HCT116 (cell line): ENCODE data around the gene C9orf57. TPM values are rescaled to one million over a fixed set of nuclear protein-coding genes. Genes with fewer than 3 reads are reported as not detected.

Experiments used
- ATAC-seq: fragments of 200-7000 bp; cut with Tn5 transposase; 2 replicates; pipeline ENCODE4 v1.9.1; 2020; ENCODE audit warnings: mild to moderate bottlenecking, moderate library complexity
- BruUV-seq: library from RNA; stranded (reverse); fragments of 400-500 nt; replicated peaks from 2 replicates; lab custom pipeline; 2021; lab: Mats Ljungman, UMichigan
- CTCF ChIA-PET: fragments of 300-600 bp; sonication (Branson Sonifier 250); formaldehyde crosslinking; loops from one replicate; lab custom pipeline; 2021; ENCODE audit warnings: antibody characterized with exemption; lab: Charles Lee
- POLR2A ChIA-PET: fragments of 300-600, 350-600 bp; sonication (Branson Sonifier 250); formaldehyde crosslinking; loops from one replicate; lab custom pipeline; 2021; ENCODE audit warnings: antibody characterized with exemption; lab: Charles Lee
- RAD21 ChIA-PET, 2 experiments: fragments of 300-600 bp; sonication (Branson Sonifier 250); formaldehyde crosslinking; loops; one replicate each; lab custom pipeline; 2023; ENCODE audit warnings: low total read pairs in 2 of 2; ENCODE audit not compliant: uncharacterized antibody in 2 of 2, unreplicated experiment in 2 of 2, low non-redundant PET in 1 of 2; lab: Charles Lee
- DNase-seq: peaks from one replicate; pipeline ENCODE4 v3.0.0-alpha.2; 2010; ENCODE audit warnings: low read depth, low spot score
- H2AFZ ChIP-seq: fragments of 200-600 bp; shearing (Covaris generic), sonication (generic); 2 replicates; pipeline ENCODE4 v1.6.1; 2017; ENCODE audit warnings: low read depth, mixed run types, mixed read lengths, antibody characterized with exemption, low read length; ENCODE audit not compliant: poor library complexity, severe bottlenecking
- H3K27ac ChIP-seq: 2 replicates; pipeline ENCODE4 v1.5.1; 2012; ENCODE audit warnings: low read depth, low read length
- H3K27me3 ChIP-seq: fragments of 200-600 bp; sonication (generic); 2 replicates; pipeline ENCODE4 v1.6.1; 2016; ENCODE audit warnings: mixed run types, low read length, mixed read lengths; ENCODE audit not compliant: insufficient read depth
- H3K36me3 ChIP-seq, 2 experiments: fragments of 200-500 bp in 1 of 2; fragments of 200-600 bp in 1 of 2; sonication (Bioruptor generic) in 1 of 2; sonication (generic) in 1 of 2; 2 replicates each; pipeline versions ENCODE4 v1.5.1 to v1.6.1; 2014 to 2016; ENCODE audit warnings: low read length in 2 of 2, inconsistent platforms in 1 of 2, mixed read lengths in 1 of 2, mixed run types in 1 of 2; ENCODE audit not compliant: insufficient read depth in 2 of 2, control insufficient read depth in 1 of 2
- H3K4me1 ChIP-seq, 2 experiments: fragments of 200-600 bp in 1 of 2; sonication (generic) in 1 of 2; 2 replicates each; pipeline versions ENCODE4 v1.5.1 to v1.6.1; 2012 to 2017; ENCODE audit warnings: low read length in 2 of 2, inconsistent platforms in 1 of 2, mild to moderate bottlenecking in 1 of 2, mixed read lengths in 1 of 2, mixed run types in 1 of 2, moderate library complexity in 1 of 2; ENCODE audit not compliant: insufficient read depth in 2 of 2, control insufficient read depth in 1 of 2
- H3K4me2 ChIP-seq: fragments of 200-600 bp; sonication (generic); 2 replicates; pipeline ENCODE4 v1.6.1; 2017; ENCODE audit warnings: mixed run types, low read length, mixed read lengths
- H3K4me3 ChIP-seq, 2 experiments: fragments of 200-600 bp in 1 of 2; sonication (generic) in 1 of 2; replicated peaks in 1 of 2; 2 replicates each; pipeline ENCODE4 v1.5.1; 2011 to 2016; ENCODE audit warnings: low read length in 2 of 2, control low read depth in 1 of 2, low read depth in 1 of 2, mild to moderate bottlenecking in 1 of 2, mixed read lengths in 1 of 2, mixed run types in 1 of 2
- H3K79me2 ChIP-seq: fragments of 200-600 bp; sonication (generic); 2 replicates; pipeline ENCODE4 v1.6.1; 2017; ENCODE audit warnings: mild to moderate bottlenecking, mixed run types, low read length, moderate library complexity, mixed read lengths; ENCODE audit not compliant: insufficient read depth
- H3K9ac ChIP-seq: fragments of 200-600 bp; sonication (generic); 2 replicates; pipeline ENCODE4 v1.6.1; 2016; ENCODE audit warnings: low read length, mixed read lengths
- H3K9me2 ChIP-seq: fragments of 200-600 bp; sonication (generic), shearing (Covaris generic); 2 replicates; pipeline ENCODE4 v1.6.1; 2017; ENCODE audit warnings: mixed run types, mild to moderate bottlenecking, moderate library complexity; ENCODE audit not compliant: insufficient read depth
- H3K9me3 ChIP-seq, 2 experiments: fragments of 200-500 bp in 1 of 2; fragments of 200-600 bp in 1 of 2; sonication (Bioruptor generic) in 1 of 2; sonication (generic) in 1 of 2; 2 replicates each; pipeline ENCODE4 v1.6.1; 2014 to 2017; ENCODE audit warnings: low read length in 2 of 2, mixed read lengths in 2 of 2, inconsistent platforms in 1 of 2, low read depth in 1 of 2, mild to moderate bottlenecking in 1 of 2, mixed run types in 1 of 2, moderate library complexity in 1 of 2; ENCODE audit not compliant: control insufficient read depth in 1 of 2, insufficient read depth in 1 of 2
- H4K20me1 ChIP-seq: fragments of 200-600 bp; sonication (generic), shearing (Covaris generic); 2 replicates; pipeline ENCODE4 v1.6.1; 2017; ENCODE audit warnings: mixed run types, mild to moderate bottlenecking, moderate library complexity; ENCODE audit not compliant: insufficient read depth
- ATF3 ChIP-seq: IDR thresholded peaks from 2 replicates; pipeline ENCODE4 v1.6.1; 2012
- EGR1 ChIP-seq: IDR thresholded peaks from 2 replicates; pipeline ENCODE4 v1.6.1; 2012; ENCODE audit warnings: low read depth
- EZH2 ChIP-seq: fragments of 200-600 bp; sonication (generic); IDR thresholded peaks from 2 replicates; pipeline ENCODE4 v1.6.1; 2017; ENCODE audit warnings: antibody characterized with exemption, mixed run types
- EZH2phosphoT487 ChIP-seq: fragments of 200-600 bp; IDR thresholded peaks from 2 replicates; pipeline ENCODE4 v1.6.1; 2018; ENCODE audit warnings: antibody characterized with exemption, borderline replicate concordance
- FOSL1 ChIP-seq: IDR thresholded peaks from 2 replicates; pipeline ENCODE4 v1.6.1; 2012; ENCODE audit warnings: low read depth
- MAX ChIP-seq: IDR thresholded peaks from 2 replicates; pipeline ENCODE4 v1.6.1; 2012
- POLR2AphosphoS5 ChIP-seq: IDR thresholded peaks from 2 replicates; pipeline ENCODE4 v1.6.1; 2011; ENCODE audit warnings: mild to moderate bottlenecking, low read depth, low read length, moderate library complexity
- RAD21 ChIP-seq: IDR thresholded peaks from 2 replicates; pipeline ENCODE4 v1.6.1; 2012; ENCODE audit warnings: low read depth, mild to moderate bottlenecking
- SIN3A ChIP-seq: IDR thresholded peaks from 2 replicates; pipeline ENCODE4 v1.6.1; 2012; ENCODE audit warnings: low read depth
- SP1 ChIP-seq: IDR thresholded peaks from 2 replicates; pipeline ENCODE4 v1.6.1; 2012; ENCODE audit warnings: low read depth
- TCF7L2 ChIP-seq: IDR thresholded peaks from 2 replicates; pipeline ENCODE4 v1.7.0; 2011; ENCODE audit warnings: borderline replicate concordance, inconsistent platforms; ENCODE audit not compliant: insufficient read depth, insufficient read length; ENCODE audit errors: extremely low read depth
- YY1 ChIP-seq: IDR thresholded peaks from 2 replicates; pipeline ENCODE4 v1.6.1; 2011; ENCODE audit warnings: low read length, low read depth, moderate library complexity, mild to moderate bottlenecking; ENCODE audit not compliant: insufficient replicate concordance; ENCODE audit errors: extremely low read depth
- ZBTB33 ChIP-seq: IDR thresholded peaks from 2 replicates; pipeline ENCODE4 v1.6.1; 2011; ENCODE audit warnings: mild to moderate bottlenecking, low read length, moderate library complexity; ENCODE audit not compliant: insufficient replicate concordance; ENCODE audit errors: extremely low read depth
- ZFX ChIP-seq: fragments of 450-650 bp; IDR thresholded peaks from 2 replicates; pipeline ENCODE4 v1.6.1; 2017
- intact Hi-C: fragments of 100-400 bp; cut with micrococcal nuclease; formaldehyde crosslinking; loops from 2 replicates; pipeline ENCODE4 v1.10.0; 2022
- total RNA-seq: library from RNA; stranded (reverse); gene quantifications from one replicate; pipeline ENCODE4 v1.2.1, GENCODE V29; 2021; ENCODE audit not compliant: unreplicated experiment
- TF ChIP-seq, protein P1 (sequence below): IDR thresholded peaks from 2 replicates; pipeline ENCODE4 v1.6.1; 2012; ENCODE audit warnings: low read depth
- TF ChIP-seq, protein P2 (sequence below), 3 experiments: fragments of 200-600 bp in 1 of 3; sonication (generic) in 1 of 3; IDR thresholded peaks in 2 of 3; conservative IDR thresholded peaks in 1 of 3; 2 replicates each; pipeline ENCODE4 v1.5.1; 2012 to 2017; ENCODE audit warnings: low read depth in 2 of 3, low read length in 2 of 3, antibody characterized with exemption in 1 of 3, borderline replicate concordance in 1 of 3, control low read depth in 1 of 3, mild to moderate bottlenecking in 1 of 3, mixed read lengths in 1 of 3, mixed run types in 1 of 3, moderate library complexity in 1 of 3; ENCODE audit not compliant: insufficient read depth in 1 of 3

The C9orf57 gene
- total RNA-seq, 1 experiment from 2014 or later, result not detected

GRCh38 chr9:72029986-72030385, 30.4 kb downstream of the C9orf57 start:
- H3K4me2 ChIP-seq, result no peak overlapping the region
- no peaks in the 10 kb centered on the region for H3K79me2 ChIP-seq
- H3K9me3 ChIP-seq, result no peaks in the 10 kb centered on the region
- CTCF ChIA-PET, result no interaction called here
- DNase-seq (no peak), ATAC-seq (no peak)
- POLR2A ChIA-PET, result no interaction called here
- H3K9me2 ChIP-seq, result no peaks in the 10 kb centered on the region
- H3K36me3 ChIP-seq, result no peaks in the 10 kb centered on the region
- H3K4me3 ChIP-seq, result no peak overlapping the region
- no peak overlapping the region for H2AFZ ChIP-seq
- no peak overlapping the region for H3K27ac ChIP-seq
- no TSS peak for BruUV-seq
- TF ChIP-seq EGR1, result no peak
- TF ChIP-seq, protein P1, sequence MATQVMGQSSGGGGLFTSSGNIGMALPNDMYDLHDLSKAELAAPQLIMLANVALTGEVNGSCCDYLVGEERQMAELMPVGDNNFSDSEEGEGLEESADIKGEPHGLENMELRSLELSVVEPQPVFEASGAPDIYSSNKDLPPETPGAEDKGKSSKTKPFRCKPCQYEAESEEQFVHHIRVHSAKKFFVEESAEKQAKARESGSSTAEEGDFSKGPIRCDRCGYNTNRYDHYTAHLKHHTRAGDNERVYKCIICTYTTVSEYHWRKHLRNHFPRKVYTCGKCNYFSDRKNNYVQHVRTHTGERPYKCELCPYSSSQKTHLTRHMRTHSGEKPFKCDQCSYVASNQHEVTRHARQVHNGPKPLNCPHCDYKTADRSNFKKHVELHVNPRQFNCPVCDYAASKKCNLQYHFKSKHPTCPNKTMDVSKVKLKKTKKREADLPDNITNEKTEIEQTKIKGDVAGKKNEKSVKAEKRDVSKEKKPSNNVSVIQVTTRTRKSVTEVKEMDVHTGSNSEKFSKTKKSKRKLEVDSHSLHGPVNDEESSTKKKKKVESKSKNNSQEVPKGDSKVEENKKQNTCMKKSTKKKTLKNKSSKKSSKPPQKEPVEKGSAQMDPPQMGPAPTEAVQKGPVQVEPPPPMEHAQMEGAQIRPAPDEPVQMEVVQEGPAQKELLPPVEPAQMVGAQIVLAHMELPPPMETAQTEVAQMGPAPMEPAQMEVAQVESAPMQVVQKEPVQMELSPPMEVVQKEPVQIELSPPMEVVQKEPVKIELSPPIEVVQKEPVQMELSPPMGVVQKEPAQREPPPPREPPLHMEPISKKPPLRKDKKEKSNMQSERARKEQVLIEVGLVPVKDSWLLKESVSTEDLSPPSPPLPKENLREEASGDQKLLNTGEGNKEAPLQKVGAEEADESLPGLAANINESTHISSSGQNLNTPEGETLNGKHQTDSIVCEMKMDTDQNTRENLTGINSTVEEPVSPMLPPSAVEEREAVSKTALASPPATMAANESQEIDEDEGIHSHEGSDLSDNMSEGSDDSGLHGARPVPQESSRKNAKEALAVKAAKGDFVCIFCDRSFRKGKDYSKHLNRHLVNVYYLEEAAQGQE, result no peak
- no peak for TF ChIP-seq EZH2phosphoT487
- TF ChIP-seq ZFX, result no peak
- no peak for TF ChIP-seq EZH2
- no peak for TF ChIP-seq TCF7L2
- TF ChIP-seq SP1, result no peak
- TF ChIP-seq MAX, result no peak
- TF ChIP-seq, protein P2, sequence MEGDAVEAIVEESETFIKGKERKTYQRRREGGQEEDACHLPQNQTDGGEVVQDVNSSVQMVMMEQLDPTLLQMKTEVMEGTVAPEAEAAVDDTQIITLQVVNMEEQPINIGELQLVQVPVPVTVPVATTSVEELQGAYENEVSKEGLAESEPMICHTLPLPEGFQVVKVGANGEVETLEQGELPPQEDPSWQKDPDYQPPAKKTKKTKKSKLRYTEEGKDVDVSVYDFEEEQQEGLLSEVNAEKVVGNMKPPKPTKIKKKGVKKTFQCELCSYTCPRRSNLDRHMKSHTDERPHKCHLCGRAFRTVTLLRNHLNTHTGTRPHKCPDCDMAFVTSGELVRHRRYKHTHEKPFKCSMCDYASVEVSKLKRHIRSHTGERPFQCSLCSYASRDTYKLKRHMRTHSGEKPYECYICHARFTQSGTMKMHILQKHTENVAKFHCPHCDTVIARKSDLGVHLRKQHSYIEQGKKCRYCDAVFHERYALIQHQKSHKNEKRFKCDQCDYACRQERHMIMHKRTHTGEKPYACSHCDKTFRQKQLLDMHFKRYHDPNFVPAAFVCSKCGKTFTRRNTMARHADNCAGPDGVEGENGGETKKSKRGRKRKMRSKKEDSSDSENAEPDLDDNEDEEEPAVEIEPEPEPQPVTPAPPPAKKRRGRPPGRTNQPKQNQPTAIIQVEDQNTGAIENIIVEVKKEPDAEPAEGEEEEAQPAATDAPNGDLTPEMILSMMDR (IDR thresholded peaks at IDR 0.05 in 2 of 3, conservative IDR thresholded peaks at IDR 0.05 in 1 of 3; ENCODE audit: borderline replicate concordance in 1 of 3, insufficient read depth in 1 of 3, low read depth in 2 of 3, low read length in 2 of 3), result no peak
- TF ChIP-seq RAD21, result no peak
- TF ChIP-seq SIN3A, result no peak
- TF ChIP-seq YY1, result no peak
- TF ChIP-seq POLR2AphosphoS5, result no peak
- no peak for TF ChIP-seq ATF3
- no peak for TF ChIP-seq ZBTB33
- no peak for TF ChIP-seq FOSL1
- RAD21 ChIA-PET, result no interaction called here
- intact Hi-C loops, result loop anchor here (5.0 kb wide), 3 partner anchors 748 to 1388 kb away; no protein-coding TSS in a partner anchor
- no peaks in the 10 kb centered on the region for H3K27me3 ChIP-seq
- H3K4me1 ChIP-seq, result peaks cover 0 to 11% of the 10 kb centered on the region in 2 experiments; a peak in 2 of 4 replicates
- H3K9ac ChIP-seq, result no peak overlapping the region
- H4K20me1 ChIP-seq, result no peaks in the 10 kb centered on the region
